ENCODE data around the gene TSEN15.

GRCh38 chr1:184110272-184111204 lies 59.0 kb downstream of the TSEN15 start:
- TF ChIP-seq CTCF (IDR thresholded peaks at IDR 0.05) (peak in 1 of 12 donors; percentile 15), POLR2A (IDR thresholded peaks at IDR 0.05) (no peak)

All from heart left ventricle (tissue), 13 donors.